ENCODE data around the gene TPM1.

Gene TPM1

DNA sequence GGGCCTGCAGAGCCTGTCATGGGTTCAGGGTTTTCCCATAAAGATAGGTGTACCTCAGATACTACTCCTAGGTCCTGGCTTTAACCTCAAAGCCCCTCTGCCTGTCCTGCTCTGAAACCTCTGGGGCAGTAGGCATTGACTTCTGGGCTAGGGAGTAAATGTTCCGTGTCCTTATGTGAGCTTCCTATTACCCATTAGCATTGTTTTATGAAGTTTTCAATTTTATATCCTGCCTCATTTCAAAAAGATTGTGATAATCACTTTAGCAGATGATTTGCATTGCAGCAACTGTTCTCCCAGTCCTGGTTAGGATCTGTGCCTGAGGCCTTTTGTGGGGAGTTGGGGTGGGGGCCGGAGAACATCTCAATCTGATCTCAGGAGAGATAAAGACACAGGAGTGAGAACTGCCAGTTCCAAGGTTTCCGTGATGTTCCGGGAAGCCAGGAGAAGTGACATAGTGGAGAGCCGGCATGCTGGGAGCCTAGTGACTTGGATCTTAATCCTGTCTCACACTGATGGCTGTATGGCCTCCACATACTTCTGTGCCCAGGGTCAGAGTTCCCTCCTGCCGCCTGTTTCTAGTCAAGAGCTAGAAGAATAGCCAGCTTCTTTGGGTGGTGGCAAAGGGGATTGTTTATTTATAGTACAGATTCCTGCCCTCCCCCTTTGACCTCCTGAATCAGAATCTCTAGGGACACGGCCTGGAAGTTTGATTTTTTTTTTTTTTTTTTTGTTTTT lies 10.6 kb downstream of the TPM1 start:
- peaks cover 10% of the 10 kb centered on the region for H3K36me3 ChIP-seq (ENCODE audit: control insufficient read depth, insufficient read depth, low read length)
- no peaks in the 10 kb centered on the region for H3K4me1 ChIP-seq (ENCODE audit: control insufficient read depth, insufficient read depth, low read length, poor library complexity, severe bottlenecking)
- no peak overlapping the region for H3K27ac ChIP-seq (ENCODE audit: insufficient read depth, low read length, poor library complexity, severe bottlenecking)
- no peaks in the 10 kb centered on the region for H3K9me3 ChIP-seq (ENCODE audit: control insufficient read depth, low read length)
- no peak for DNase-seq
- no peaks in the 10 kb centered on the region for H3K27me3 ChIP-seq (replicated peaks; ENCODE audit: control insufficient read depth, insufficient read depth, low read length, poor library complexity, severe bottlenecking)
- H3K4me3 ChIP-seq (ENCODE audit: insufficient read depth, low read depth, low read length, poor library complexity, severe bottlenecking) = no peak overlapping the region

DNA sequence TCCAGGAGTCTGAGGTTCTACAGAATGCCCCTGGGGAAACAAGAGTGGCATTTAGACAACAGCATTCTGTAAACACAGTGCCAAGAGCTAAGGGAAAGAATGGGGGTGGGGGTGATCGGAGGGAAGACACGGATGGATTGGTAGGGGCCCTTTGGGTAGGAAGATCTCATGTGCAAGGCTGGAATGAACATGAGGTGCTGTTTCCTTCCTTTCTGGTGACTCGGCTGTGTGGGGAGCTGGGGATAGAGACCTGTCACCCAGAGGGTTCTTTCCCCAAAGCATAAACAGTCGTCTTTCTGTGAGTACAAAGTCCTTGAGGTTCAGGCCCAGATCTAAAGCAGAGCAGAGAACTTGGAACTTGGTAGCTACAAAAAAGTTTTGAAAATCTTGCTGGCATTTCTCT lies 11.7 kb downstream of the TPM1 start:
- Histone ChIP-seq H3K27ac (ENCODE audit: insufficient read depth, low read length, poor library complexity, severe bottlenecking) (no peak overlapping the region), H3K4me1 (ENCODE audit: control insufficient read depth, insufficient read depth, low read length, poor library complexity, severe bottlenecking) (no peaks in the 10 kb centered on the region), H3K36me3 (ENCODE audit: control insufficient read depth, insufficient read depth, low read length) (peaks cover 21% of the 10 kb centered on the region)

DNA sequence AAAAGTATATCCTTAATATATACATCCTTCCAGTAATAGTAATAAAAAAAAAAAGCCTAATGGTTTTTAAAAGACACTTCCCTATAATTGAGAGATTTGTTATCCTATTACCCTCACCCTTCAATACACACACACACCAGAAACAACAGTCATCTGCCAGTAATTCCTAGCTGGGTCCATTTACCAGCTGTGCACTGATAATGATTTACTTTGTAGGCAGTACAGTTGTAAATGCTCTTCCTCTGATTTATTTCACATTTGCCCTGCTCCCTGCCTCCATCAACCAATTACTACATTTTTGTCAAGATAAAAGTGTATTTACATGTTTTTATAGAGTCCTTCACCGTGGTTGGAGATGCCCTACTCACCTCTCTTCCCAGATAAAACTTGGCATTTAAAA lies 12.4 kb downstream of the TPM1 start:
- peaks cover 25% of the 10 kb centered on the region for H3K36me3 ChIP-seq (ENCODE audit: control insufficient read depth, insufficient read depth, low read length)
- H3K9me3 ChIP-seq (ENCODE audit: control insufficient read depth, low read length) = no peaks in the 10 kb centered on the region
- H3K4me1 ChIP-seq (ENCODE audit: control insufficient read depth, insufficient read depth, low read length, poor library complexity, severe bottlenecking) = no peaks in the 10 kb centered on the region
- DNase-seq = no peak
- no peak overlapping the region for H3K4me3 ChIP-seq (ENCODE audit: insufficient read depth, low read depth, low read length, poor library complexity, severe bottlenecking)
- H3K27ac ChIP-seq (ENCODE audit: insufficient read depth, low read length, poor library complexity, severe bottlenecking) = no peak overlapping the region
- no peaks in the 10 kb centered on the region for H3K27me3 ChIP-seq (replicated peaks; ENCODE audit: control insufficient read depth, insufficient read depth, low read length, poor library complexity, severe bottlenecking)

More for the DNA sequence above, 11.7 kb downstream of the TPM1 start:
- Histone ChIP-seq H3K9me3 (ENCODE audit: control insufficient read depth, low read length) (no peaks in the 10 kb centered on the region), H3K27me3 (replicated peaks; ENCODE audit: control insufficient read depth, insufficient read depth, low read length, poor library complexity, severe bottlenecking) (no peaks in the 10 kb centered on the region), H3K4me3 (ENCODE audit: insufficient read depth, low read depth, low read length, poor library complexity, severe bottlenecking) (no peak overlapping the region)
- no peak for DNase-seq

DNA sequence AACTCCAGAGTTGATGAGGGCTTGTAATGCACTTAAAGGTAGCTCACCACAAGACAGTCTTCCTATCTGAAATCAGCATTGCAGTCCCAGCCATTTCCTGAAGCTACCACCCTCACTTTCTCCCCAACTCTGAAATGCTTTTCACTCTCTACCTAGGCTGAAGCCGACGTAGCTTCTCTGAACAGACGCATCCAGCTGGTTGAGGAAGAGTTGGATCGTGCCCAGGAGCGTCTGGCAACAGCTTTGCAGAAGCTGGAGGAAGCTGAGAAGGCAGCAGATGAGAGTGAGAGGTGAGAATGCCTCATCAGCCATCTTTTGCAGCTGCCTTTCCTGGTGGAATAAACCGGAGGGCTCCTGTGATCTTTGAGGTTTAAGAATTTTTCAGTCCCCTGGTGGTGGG lies 14.3 kb downstream of the TPM1 start:
- Histone ChIP-seq H3K9me3 (ENCODE audit: control insufficient read depth, low read length) (no peaks in the 10 kb centered on the region), H3K27ac (ENCODE audit: insufficient read depth, low read length, poor library complexity, severe bottlenecking) (no peak overlapping the region), H3K27me3 (replicated peaks; ENCODE audit: control insufficient read depth, insufficient read depth, low read length, poor library complexity, severe bottlenecking) (no peaks in the 10 kb centered on the region), H3K4me3 (ENCODE audit: insufficient read depth, low read depth, low read length, poor library complexity, severe bottlenecking) (no peak overlapping the region), H3K4me1 (ENCODE audit: control insufficient read depth, insufficient read depth, low read length, poor library complexity, severe bottlenecking) (no peaks in the 10 kb centered on the region), H3K36me3 (ENCODE audit: control insufficient read depth, insufficient read depth, low read length) (peaks cover 41% of the 10 kb centered on the region)
- DNase-seq = no peak

DNA sequence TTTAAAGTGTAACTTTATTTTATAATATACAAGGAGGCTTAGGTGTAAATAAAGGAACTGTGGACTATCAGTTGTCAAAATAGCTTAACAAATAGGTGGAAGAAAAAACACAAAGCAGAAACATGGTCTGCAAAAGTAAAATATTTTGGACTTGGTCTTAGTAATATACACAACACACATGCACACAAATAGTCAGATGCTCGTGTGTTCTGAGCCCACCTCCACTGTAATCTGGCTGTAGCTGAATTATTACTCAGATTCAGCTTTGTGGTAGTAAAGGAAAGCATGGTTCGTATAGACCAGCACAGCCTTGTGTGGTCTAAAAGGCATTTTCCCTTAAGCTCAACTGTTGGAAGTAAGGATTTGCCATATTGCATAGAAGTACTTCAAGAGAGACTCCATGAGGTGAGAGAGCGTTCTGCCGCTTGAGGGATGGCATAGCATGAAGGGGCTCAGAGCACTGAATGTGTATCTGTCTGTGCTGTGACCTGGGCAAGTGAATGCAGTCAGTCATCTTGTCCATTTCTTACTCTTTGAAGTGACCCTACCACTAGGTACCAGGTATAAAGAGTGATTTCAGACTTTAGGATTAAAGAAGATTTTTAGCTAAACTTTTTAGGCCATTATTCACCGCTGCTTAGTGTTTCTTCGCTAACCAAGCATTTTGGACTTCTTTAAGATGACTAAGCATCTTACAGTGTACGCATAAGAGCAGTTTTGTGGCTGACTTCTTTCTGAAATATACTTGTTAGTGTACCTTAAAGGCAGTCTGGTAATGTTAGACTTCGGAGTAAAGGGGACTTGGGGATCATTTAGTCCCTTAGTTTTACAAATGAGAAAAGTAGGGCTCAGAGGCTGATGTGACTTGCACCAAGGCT lies 15.2 kb downstream of the TPM1 start:
- H3K4me3 ChIP-seq (ENCODE audit: insufficient read depth, low read depth, low read length, poor library complexity, severe bottlenecking) = no peak overlapping the region
- no peaks in the 10 kb centered on the region for H3K27me3 ChIP-seq (replicated peaks; ENCODE audit: control insufficient read depth, insufficient read depth, low read length, poor library complexity, severe bottlenecking)
- peaks cover 47% of the 10 kb centered on the region for H3K36me3 ChIP-seq (ENCODE audit: control insufficient read depth, insufficient read depth, low read length)
- no peaks in the 10 kb centered on the region for H3K4me1 ChIP-seq (ENCODE audit: control insufficient read depth, insufficient read depth, low read length, poor library complexity, severe bottlenecking)
- DNase-seq = no peak
- no peaks in the 10 kb centered on the region for H3K9me3 ChIP-seq (ENCODE audit: control insufficient read depth, low read length)
- H3K27ac ChIP-seq (ENCODE audit: insufficient read depth, low read length, poor library complexity, severe bottlenecking) = no peak overlapping the region

DNA sequence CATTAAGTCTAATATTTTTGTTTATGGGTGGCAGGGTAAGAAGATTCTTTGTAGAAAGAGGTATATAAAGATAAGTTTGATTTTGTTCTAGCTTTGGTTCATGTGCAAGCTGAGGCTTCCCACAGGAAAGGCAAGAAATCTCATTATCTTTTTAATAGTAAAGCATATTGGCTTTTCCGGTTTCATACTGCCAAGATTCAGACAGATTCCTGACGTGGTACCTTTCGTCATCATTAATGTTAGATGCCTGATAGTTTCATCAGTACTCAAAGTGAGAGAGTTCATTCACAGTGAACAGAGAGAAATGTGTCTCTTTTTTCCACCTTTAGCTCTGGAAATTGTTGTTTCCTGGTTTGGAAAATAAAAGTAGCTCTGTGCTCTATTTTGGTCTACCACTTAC lies 16.5 kb downstream of the TPM1 start:
- Histone ChIP-seq H3K9me3 (ENCODE audit: control insufficient read depth, low read length) (no peaks in the 10 kb centered on the region), H3K27me3 (replicated peaks; ENCODE audit: control insufficient read depth, insufficient read depth, low read length, poor library complexity, severe bottlenecking) (no peaks in the 10 kb centered on the region), H3K4me3 (ENCODE audit: insufficient read depth, low read depth, low read length, poor library complexity, severe bottlenecking) (no peak overlapping the region), H3K4me1 (ENCODE audit: control insufficient read depth, insufficient read depth, low read length, poor library complexity, severe bottlenecking) (no peaks in the 10 kb centered on the region), H3K27ac (ENCODE audit: insufficient read depth, low read length, poor library complexity, severe bottlenecking) (no peak overlapping the region), H3K36me3 (ENCODE audit: control insufficient read depth, insufficient read depth, low read length) (peaks cover 61% of the 10 kb centered on the region)
- no peak for DNase-seq

DNA sequence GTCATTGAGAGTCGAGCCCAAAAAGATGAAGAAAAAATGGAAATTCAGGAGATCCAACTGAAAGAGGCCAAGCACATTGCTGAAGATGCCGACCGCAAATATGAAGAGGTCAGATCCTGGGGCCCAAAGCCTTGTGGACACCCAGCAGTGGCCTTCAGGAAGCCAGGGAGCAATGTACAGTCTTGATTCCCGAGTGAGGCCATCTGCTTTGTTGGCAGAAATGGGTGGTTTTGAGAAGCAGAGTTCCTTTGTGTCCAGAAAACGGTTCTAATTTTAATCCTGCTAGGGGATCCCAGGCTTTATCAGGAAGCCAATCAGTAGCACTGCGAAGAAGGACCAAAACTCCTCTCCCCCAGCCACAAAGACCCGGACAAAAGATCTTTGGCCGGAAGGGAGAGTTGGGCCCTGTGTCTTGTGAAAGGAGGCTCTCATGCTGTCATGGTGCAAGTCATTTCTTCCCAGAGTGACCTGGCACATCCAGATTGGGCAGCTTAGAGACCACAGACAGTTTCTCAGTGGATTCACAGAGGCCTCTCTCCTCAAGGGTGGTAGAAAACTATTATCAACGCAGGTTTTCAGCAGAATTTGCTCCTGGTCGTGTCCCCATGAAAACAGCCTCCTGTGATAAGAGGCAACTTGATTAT lies 17.1 kb downstream of the TPM1 start:
- Histone ChIP-seq H3K27me3 (replicated peaks; ENCODE audit: control insufficient read depth, insufficient read depth, low read length, poor library complexity, severe bottlenecking) (no peaks in the 10 kb centered on the region), H3K36me3 (ENCODE audit: control insufficient read depth, insufficient read depth, low read length) (peaks cover 61% of the 10 kb centered on the region), H3K9me3 (ENCODE audit: control insufficient read depth, low read length) (no peaks in the 10 kb centered on the region), H3K4me3 (ENCODE audit: insufficient read depth, low read depth, low read length, poor library complexity, severe bottlenecking) (no peak overlapping the region), H3K4me1 (ENCODE audit: control insufficient read depth, insufficient read depth, low read length, poor library complexity, severe bottlenecking) (no peaks in the 10 kb centered on the region), H3K27ac (ENCODE audit: insufficient read depth, low read length, poor library complexity, severe bottlenecking) (no peak overlapping the region)
- no peak for DNase-seq

DNA sequence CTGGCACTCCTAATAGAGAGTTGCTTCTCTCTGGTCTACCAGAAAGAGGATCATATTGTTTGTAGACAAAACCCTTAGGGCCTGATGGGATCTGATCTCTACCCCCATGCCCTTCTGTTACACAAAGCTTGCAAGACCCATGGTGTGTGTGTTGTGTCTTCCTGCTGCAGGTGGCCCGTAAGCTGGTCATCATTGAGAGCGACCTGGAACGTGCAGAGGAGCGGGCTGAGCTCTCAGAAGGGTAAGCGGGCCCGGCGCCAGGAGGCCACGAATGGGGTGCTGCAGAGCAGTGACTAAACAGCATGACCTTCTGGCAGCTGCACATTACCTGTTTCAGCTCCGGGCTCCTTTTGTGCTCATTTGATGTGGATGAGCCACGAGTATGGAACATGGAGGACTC lies 18.2 kb downstream of the TPM1 start:
- DNase-seq = no peak
- H3K36me3 ChIP-seq (ENCODE audit: control insufficient read depth, insufficient read depth, low read length) = peaks cover 61% of the 10 kb centered on the region
- H3K9me3 ChIP-seq (ENCODE audit: control insufficient read depth, low read length) = no peaks in the 10 kb centered on the region
- no peaks in the 10 kb centered on the region for H3K27me3 ChIP-seq (replicated peaks; ENCODE audit: control insufficient read depth, insufficient read depth, low read length, poor library complexity, severe bottlenecking)
- H3K4me3 ChIP-seq (ENCODE audit: insufficient read depth, low read depth, low read length, poor library complexity, severe bottlenecking) = no peak overlapping the region
- no peak overlapping the region for H3K27ac ChIP-seq (ENCODE audit: insufficient read depth, low read length, poor library complexity, severe bottlenecking)
- no peaks in the 10 kb centered on the region for H3K4me1 ChIP-seq (ENCODE audit: control insufficient read depth, insufficient read depth, low read length, poor library complexity, severe bottlenecking)

DNA sequence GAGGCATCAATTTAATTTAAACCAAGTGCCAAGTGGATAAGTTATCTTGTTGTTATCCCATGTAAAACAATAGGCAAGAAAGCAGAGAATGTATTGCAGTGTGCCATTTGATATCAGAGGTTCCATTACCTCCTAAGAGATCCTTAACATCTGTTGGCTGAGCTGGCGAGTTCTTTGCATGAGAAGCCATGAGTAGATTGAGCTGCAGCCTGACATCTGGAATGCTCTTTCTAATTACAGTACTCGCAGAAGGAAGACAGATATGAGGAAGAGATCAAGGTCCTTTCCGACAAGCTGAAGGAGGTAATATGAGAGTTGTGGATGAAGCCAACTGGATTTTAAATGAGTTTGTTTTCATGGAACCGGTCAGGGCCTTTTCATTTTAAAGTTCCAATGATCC lies 19.4 kb downstream of the TPM1 start:
- no peaks in the 10 kb centered on the region for H3K4me1 ChIP-seq (ENCODE audit: control insufficient read depth, insufficient read depth, low read length, poor library complexity, severe bottlenecking)

More for the DNA sequence above, 19.4 kb downstream of the TPM1 start:
- no peak for DNase-seq
- no peak overlapping the region for H3K4me3 ChIP-seq (ENCODE audit: insufficient read depth, low read depth, low read length, poor library complexity, severe bottlenecking)
- H3K27ac ChIP-seq (ENCODE audit: insufficient read depth, low read length, poor library complexity, severe bottlenecking) = no peak overlapping the region
- no peaks in the 10 kb centered on the region for H3K9me3 ChIP-seq (ENCODE audit: control insufficient read depth, low read length)
- no peaks in the 10 kb centered on the region for H3K27me3 ChIP-seq (replicated peaks; ENCODE audit: control insufficient read depth, insufficient read depth, low read length, poor library complexity, severe bottlenecking)
- H3K36me3 ChIP-seq (ENCODE audit: control insufficient read depth, insufficient read depth, low read length) = peaks cover 61% of the 10 kb centered on the region

Measured in effector memory CD4-positive, alpha-beta T cell (primary cell).